Central memory CD4-positive, alpha-beta T cell (primary cell): ENCODE measurements around the gene RFPL1.
"Not testable (repeated sequence)": the region's sequence is repeated elsewhere in the genome, so short reads cannot be mapped to it uniquely, and the experiment has no call there.

Experiments used
- DNase-seq: peaks from one replicate; pipeline ENCODE4 v3.0.0; 2022
- total RNA-seq, 3 experiments: gene quantifications; one replicate each; lab custom pipeline; 2026; lab: John Stamatoyannopoulos, UW

RFPL1 gene
- total RNA-seq: 0 to 0.05 (median 0) reads per million in 3 experiments

DNA sequence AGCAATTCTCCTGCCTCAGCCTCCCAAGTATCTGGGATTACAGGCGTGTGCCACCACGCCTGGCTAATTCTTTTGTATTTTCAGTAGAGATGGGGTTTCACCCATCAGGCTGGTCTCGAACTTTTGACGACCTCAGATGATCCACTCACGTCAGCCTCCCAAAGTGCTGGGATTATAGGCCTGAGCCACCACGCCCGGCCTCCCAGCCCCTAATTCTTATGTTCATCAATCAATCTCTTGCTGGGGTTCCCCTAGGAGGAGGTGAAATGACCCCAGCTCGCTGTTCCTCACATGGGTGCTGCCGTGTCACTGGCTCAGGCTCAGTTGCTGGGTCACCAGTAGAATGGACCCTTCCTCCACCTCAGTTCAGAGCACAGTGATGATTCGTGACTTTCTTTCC, at the start of gene RFPL1:
TSS of gene RFPL1 (plus strand) at position 301 of the 400 bp plus-strand sequence.
- not testable (repeated sequence) for DNase-seq

DNA sequence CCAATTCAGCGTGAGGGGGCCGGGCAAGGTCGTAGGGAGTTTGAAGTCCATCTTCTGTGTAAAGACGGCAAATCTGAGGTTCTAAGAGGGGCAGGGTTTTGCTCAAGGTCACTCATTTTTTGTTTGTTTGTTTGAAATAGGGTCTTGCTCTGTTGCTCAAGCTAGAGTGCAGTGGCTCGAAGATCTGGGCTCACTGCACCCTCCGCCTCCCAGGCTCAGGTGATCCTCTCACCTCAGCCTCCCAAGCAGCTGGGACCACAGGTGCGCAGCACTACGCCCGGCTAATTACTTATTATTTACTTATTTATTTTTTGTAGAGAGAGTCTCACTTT, 49.7 kb upstream of the RFPL1 start:
- no peak for DNase-seq

DNA sequence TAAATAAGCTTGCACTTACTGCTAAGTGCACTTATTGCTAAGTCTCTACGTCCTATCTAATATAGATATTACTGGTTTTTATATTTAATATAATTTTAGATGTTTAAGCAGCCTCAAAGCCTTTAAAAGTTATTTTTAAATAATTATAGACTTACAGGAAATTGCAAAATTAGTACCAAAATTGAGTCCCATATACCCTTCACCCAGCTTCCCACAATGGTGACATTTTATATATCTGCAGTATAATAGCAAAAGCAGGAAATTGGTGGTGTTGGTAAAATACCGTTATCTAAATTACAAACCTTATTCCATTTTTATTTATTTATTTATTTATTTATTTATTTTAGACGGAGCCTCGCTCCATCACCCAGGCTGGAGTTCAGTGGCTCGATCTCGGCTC, 48.1 kb upstream of the RFPL1 start:
- no peak for DNase-seq

DNA sequence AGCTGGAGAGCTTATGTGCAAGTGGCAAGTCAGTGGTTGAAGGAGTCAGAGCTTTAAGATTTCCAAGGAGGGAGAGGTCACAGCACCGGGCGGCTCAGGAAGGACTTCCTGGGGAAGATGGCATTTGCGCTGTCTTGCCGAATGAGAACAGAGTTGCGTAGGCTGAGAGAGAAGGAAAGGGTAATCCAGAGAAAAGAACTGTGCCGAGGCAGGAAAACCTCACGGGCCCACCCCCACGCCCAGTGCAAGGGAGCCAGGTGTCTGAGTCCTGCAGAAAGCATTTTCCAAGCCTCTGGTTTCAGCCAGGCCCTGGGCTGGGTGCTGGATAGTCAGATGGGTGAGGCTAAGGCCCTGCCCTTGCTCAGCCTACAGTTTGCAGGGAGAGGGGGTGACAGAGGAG, 46.8 kb upstream of the RFPL1 start:
- no peak for DNase-seq

DNA sequence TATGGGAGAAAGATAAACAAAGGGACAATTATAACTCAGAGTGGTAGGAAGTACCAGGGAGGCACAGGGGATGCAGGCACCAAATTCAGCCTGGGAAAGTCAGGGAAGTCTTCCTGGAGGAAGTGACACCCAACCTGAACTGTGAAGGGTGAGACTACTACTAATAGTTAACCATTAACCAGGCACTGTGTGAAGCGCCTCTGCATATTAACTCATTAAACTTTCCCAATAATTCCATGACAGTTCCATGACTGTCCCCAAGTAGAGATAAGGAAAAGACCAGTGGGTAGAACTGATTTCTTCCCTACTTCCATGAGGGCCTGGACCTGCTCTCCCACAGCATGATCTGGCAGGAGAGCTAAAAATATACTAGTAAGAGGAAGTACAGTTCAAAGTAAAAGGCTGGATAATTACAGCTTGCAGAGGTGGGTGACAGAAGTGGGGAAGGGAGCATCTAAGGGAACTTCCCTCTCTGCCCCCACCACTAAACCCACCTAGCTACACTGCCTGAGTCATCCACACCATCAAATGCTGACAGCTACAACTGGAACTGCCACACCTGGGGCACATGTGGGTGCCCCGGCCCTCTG, 45.3 kb upstream of the RFPL1 start:
- no peak for DNase-seq

DNA sequence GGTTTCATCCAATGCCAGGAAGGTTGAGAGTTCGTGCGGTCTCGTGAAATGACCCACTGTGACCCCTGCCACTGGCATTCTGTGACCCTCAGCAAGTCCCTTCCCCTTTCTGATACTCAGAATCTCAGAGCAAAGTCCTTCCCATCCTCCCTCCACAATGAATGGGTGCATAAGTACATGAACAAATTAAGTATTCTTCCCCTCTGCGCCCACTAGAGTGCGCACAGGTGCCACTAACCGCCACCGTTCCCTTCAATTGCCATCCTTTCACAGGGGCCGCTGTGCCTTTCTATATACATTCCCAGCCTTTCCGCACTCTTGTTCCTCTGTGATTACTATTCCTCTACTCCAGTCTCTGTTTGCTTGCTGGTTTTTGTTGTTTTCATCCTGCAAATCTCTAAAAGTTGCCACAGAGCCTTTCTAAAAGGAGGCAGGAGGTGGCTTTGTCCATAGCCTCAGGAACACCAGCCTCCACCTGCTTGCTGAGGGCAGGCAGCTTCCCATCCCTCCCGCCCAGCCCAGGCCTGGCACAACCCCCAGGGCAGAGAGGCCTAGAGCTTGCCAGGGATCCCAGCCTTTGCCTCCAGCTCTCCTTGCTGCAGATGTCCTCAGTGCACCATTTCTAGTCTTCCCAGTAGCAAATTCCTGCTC, 43.3 kb upstream of the RFPL1 start:
- peak; percentile 56 for DNase-seq

DNA sequence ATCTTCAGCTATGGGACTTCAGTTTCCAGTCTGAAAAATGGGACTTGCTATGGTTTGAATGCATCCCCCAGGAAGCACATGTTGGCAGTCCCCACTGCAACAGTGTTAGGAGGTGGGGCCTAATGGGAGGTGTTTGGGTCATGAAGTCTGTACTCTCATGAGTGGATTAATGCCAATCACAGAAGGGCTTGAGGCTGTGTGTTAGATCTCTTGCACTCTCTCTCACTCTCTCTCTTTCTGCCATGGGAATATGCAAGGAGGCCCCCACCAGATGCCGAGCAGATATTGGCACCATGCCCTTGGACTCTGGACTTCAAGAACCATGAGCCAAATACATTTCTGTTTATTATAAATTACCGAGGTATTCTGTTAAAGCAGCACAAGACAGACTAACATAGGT, 42.3 kb upstream of the RFPL1 start:
- DNase-seq: no peak

DNA sequence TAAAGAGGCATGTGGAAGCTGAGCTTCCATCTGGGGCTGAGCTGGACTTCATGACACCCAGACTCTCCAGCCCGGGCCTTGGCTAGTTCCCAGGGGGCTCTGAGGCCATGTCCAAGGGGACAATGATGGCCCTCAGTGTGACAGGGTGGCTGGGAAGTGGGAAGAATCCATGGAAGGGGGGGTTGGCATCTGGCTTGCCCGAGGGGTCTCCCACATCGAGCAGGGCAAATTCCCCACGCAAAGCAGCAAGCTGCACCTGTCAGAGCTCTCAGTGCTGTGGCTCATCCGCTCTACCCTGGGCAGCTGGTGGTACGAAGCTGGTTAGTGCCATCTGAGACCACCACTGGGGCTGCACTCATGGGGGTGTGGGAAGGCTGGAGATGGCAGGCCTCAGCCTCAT, 40.6 kb upstream of the RFPL1 start:
- no peak for DNase-seq

DNA sequence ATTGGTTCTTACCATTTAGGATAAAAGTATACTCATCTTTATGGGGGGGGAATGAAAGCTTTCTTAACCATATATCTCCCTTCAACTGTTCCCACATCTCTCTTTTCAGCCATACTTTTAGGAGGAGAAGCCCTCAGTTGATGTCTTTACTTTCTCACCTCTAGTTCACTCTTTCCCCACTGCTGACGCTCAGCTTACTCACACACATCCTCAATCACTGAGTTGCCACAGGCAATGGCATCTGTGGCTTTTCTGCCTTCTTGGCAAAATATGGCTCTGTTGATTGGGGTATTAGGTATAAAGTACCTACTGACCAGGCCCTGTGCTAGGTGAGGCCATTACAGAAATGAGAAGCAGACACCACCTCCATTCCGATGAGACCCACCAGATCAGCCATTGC, 37.8 kb upstream of the RFPL1 start:
- DNase-seq: no peak

DNA sequence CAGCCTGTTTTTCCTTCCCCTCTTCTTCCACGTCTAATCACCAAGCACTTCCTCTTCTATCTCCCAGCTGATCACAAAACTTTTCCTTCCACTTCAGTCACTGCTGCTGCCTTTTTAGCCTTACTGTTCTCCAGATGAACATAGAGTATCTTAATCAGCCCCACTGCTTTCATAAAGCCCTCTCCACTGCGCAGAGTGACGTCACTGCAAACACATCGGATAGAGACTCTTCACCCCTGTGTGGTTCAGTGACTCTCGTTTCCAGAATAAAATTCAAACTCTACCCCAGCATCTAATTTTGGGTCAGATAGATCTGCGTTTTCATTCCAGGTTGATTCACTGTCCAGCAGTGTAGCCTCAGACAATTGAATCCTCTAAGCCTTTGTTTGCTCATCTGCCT, 36.8 kb upstream of the RFPL1 start:
- DNase-seq: not testable (repeated sequence)

DNA sequence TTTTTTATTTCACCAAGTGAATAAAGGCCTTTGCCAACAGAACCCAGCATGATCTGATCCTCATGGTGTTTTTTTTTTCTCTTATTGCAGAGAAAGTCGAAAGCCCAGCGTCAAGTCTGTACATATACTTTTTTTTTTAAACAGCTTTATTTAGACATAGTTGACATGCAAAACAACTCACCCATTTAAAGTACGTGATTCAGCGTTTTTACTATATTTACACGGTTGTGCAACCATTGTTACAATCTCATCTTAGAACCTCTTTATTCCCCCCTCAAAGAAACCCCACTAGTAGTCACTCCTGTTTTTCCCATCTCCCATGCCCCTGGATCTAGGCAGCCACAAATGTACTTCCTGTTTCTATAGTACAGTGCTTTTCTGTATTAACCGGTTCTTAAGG, 29.4 kb upstream of the RFPL1 start:
- no peak for DNase-seq

DNA sequence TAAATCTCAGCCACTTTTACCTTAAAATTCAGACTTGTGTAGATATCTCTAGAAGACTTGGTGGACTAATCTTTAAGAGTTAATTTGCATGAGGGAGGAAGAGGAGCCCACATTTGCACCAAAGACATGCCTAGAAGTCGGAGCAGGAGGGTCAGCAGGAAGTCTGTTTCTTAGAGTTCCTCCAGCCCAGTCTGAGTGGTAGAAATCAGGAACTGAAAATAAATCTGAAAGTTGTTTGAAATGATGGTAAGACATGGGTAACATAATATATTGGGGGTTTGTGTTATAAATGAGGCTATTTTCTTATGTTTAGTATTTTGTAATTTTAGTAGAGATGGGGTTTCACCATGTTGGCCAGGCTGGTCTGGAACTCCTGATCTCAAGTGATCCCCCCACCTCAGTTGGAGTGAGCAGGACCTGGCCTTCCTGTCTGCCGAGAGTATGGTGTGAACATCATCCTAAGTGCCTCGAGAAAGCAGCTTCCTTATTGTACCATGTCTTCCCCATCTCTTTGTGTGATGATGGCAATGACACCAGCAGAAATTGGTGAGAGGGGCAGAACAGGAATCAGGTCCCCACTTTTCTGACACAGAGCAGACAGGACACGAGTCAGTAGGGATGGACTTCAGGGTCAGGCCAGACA, 26.7 kb upstream of the RFPL1 start:
- DNase-seq: not testable (repeated sequence)

DNA sequence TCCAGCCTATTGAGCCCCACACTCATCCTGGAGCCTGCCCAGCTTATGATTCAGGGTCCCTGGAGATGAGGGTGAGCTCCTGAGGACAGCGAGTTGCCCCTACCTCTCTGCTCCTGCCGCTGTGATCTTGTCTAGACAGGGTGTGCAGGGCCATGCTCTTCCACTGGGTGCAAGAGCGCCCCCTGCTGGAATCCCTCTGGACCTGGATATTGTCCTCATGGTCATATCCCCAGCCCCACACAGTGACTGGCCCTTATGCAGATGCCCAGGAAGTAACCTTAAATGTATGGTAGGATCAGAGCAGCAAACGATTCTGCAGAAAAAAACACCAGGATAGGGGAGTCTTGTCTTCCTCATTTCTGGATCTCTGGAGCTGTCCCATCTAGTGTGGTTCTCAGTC, 25.6 kb upstream of the RFPL1 start:
- not testable (repeated sequence) for DNase-seq

DNA sequence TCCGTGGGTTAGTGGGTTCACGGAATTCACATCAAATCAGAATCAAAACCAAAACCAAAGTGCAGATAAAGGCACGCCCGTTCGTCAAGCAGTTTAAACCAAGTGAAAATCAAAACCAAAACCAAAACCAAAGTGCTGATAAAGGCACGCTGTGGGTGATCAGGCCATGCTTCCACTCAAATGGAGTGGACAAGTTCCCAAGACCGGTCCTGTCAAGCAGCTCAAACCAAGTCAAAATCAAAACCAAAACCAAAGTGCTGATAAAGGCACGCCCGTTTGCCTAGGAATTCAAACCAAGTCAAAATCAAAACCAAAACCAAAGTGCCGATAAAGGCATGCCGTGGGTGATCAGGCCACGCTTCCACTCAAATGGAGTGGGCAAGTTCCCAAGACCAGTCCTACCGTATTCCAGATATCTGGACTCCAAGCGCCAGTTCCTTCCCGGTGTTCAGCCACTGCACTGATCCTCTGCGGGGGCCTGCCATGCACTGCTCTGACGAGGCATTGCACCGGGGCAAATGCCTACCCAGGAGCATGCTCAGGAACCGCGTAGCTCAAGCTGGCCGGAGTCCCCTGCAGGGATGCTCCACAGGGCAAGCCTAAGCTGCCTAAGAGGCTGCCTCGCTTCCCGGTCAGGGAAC, 23.3 kb upstream of the RFPL1 start:
- DNase-seq: peak; percentile 64

DNA sequence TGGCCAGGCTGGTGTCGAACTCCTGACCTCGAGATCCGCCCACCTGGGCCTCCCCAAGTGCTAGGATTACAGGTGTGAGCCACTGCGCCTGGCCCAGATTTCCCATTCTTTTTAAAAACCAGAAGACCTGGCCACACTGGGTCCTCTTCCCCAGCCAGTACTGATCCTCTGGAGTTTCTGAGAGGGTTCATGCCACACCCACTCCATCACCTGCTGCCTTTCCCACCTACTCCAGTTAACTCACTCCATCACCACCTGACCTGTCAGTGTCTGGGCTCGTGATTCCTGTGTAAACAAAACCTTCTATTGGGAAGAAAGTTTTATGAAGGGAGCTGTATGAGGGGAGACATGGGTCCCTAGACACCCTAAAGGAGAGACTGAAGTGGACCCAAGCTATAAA, 19.7 kb upstream of the RFPL1 start:
- DNase-seq: not testable (repeated sequence)

DNA sequence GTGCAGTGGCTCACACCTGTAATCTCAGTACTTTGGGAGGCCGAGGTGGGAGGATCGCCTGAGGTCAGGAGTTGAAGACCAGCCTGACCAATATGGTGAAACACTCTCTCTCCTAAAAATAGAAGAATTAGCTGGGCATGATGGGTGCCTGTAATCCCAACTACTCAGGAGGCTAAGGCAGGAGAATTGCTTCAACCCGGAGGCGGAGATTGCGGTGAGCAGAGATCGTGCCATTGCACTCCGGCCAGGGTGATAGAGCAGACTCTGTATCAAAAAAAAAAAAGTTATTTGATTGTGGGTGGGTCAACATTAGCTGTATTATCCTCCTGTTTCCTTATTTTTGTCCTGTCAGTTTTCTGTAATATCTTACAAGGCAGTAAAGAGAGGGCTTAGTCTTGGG, 11.9 kb upstream of the RFPL1 start:
- DNase-seq: no peak

DNA sequence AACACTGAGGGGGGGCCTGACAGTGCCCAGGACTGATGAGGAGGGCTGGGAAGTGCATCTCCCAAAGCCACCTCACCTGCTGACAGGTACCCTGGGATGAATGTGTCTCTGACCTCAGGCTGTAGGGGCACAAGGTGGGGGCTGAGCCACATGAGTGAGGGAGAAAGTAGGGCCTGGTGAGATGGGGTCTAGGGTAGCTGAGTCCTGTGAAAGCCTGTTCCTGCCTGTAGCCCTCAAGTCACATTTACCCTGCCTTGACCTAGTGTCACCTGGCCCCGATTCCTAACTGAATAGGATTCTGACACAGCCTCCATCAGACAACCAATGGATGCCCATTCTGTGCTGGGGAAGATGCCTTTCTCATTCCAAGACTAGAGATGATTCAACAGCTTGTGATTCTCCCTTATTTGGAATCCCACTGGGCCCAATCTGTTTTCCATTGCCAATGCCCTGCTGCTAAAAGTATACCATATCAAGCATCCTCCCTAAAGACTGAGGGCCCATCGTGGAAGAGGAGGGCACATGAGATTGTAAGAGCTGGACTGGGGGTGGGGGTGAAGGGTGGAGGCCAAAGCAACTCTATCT, 11.1 kb upstream of the RFPL1 start:
- DNase-seq: no peak

DNA sequence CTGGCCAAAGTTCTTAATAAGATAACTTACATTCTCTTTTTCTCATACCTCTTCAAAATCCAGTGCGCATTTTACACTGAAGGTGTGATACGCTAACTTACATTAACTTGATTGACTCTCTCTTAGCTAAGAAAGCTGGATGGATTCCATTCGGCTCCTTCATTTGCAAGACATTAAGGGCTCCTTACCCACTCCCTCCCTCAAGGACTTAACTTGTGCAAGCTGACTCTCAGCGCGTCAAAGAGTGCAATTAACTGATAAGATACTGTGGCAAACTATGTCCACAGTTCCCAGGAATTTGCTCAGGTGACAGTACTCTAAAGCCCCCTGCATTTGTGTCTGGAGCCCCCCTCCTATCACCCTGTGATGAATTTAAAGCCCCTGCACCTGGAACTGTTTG, 6.4 kb upstream of the RFPL1 start:
- DNase-seq: no peak

DNA sequence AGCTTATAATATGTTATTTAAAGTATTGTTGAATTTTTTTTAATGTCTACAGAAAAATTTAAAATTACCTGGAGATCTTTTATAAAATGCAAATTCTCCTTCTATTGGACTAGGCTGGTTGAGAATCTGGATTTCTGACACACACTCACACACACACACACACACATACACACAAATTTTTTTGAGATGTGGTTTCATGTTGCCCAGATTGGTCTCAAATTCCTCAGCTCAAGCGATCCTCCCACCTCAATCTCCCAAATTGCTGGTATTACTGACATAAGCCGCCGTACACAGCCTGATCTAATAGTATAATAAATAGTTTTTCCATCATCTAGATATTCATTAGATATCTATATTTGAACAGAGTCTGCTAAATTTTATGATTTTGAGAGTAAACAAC, 4.5 kb upstream of the RFPL1 start:
- no peak for DNase-seq

DNA sequence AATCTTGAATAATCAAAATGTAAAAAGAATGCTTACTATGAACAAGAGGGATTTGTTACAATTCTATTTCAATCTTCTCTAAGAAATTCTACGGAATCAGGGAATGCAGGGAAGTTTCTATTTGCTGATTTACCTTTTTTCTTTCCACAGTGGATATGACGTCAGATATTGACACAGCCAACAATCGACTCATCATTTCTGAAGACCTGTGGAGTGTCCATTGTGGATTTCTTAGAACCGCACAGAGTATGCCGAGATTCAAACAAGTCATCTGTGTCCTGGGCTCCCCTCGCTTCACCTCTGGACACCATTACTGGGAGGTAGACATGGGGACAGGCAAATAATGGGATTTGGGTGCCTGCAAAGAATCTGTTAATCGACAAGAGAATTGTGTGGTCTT, 4.1 kb upstream of the RFPL1 start:
- no peak for DNase-seq

DNA sequence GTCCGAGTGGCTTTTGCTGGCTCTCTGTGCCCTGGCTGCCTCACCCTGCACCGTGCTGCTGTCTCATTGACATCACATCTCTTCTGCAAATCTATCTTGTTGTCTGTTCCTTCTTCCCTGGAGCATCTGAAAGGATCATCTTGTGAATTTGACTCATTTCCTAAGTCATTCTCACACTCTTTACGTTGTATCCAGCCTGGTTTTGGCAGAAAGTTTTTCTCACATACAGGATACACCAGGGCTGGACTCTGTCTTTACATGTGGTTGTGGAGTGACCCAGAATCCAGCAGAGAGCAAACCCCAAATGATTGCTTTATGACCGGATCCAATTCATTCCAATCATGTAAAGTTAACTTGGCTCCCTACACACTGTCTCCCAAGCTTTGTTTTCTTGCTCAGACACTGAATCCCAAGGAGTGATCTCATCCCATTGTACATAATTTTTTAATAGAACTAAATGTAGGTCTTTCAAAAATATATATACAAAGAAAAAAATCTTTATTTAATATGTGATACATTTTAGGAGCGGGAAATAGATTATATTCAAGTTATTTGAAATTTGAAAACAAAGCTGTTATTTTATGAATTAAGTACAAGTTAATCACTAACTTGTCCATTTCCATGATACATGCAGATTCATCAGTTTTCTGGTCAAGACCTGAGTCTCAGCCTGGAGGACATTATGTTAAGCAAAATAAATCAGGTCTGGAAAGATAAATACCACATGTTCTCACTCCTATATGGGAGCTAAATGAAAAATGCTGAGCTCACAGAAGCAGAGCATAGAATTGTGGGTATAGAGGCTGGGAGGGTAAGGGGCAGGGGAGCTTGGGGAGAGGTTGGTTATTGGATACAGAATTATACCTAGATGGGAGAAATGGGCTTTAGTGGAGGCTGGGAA, 2.9 kb upstream of the RFPL1 start:
- DNase-seq: no peak

DNA sequence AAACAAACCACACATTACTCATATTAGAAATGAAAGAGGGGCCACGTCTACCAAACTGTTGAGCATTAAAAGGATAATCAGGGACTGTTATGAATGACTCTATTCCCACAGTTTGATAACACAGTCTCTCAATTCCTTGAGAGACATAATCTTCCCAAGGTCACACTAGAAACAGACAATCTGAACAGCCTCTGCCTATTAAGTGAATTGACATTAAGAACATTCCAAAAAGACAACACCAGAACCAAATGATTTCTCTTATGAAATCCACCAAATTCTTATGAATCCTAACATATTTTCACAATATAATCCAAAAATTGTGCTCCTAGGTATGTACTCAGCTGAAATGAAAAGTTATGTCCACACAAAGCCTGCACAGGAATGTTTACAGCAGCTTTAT, 4.6 kb downstream of the RFPL1 start:
- DNase-seq: no peak

DNA sequence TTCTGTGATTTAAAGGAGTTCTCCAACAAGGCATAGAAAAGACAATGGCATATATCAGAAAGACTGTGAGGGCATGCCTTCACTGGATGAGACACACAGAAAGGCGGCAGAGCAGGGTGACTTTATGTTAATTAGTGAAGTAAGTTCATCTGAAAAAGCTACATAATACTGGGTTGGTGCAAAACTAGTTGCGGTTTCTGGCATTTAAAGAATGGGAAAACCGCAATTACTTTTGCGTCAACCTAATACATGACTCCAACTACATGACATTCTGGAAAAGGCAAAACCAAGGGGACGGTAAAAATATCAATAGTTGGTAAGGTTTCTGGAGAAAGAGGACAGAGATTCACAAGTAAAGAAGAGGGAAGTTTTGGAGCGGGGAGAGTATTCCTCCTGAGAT, 5.1 kb downstream of the RFPL1 start:
- no peak for DNase-seq
